Endothelial cell of umbilical vein (primary cell): ENCODE data around the gene TMEM145.

ENCODE experiments used
- FOS ChIP-seq: IDR thresholded peaks from 2 replicates; pipeline ENCODE4 v1.6.1; 2011; ENCODE audit warnings: mild to moderate bottlenecking, low read length, moderate library complexity, borderline replicate concordance; ENCODE audit not compliant: insufficient read depth
- POLR2A ChIP-seq: IDR thresholded peaks from 2 replicates; pipeline ENCODE4 v1.6.1; 2012; ENCODE audit warnings: low read depth, mild to moderate bottlenecking, control low read depth, low read length
- POLR2AphosphoS5 ChIP-seq: IDR thresholded peaks from 2 replicates; pipeline ENCODE4 v1.6.1; 2012; ENCODE audit warnings: low read depth, mild to moderate bottlenecking, control low read depth, low read length, moderate library complexity; ENCODE audit not compliant: insufficient read depth
- TF ChIP-seq, protein P1 (sequence below), 2 donors: IDR thresholded peaks; 1 replicate in 1 of 2; 2 replicates in 1 of 2; pipeline ENCODE4 v1.5.1; 2011; ENCODE audit warnings: low read length in 2 of 2, mild to moderate bottlenecking in 2 of 2, moderate library complexity in 2 of 2, control low read depth in 1 of 2, inconsistent platforms in 1 of 2, low read depth in 1 of 2; ENCODE audit not compliant: insufficient read depth in 1 of 2; ENCODE audit errors: extremely low read depth in 1 of 2
- TF ChIP-seq, protein P2 (sequence below): IDR thresholded peaks from 2 replicates; pipeline ENCODE4 v1.6.1; 2011; ENCODE audit not compliant: insufficient read depth, insufficient read length

DNA sequence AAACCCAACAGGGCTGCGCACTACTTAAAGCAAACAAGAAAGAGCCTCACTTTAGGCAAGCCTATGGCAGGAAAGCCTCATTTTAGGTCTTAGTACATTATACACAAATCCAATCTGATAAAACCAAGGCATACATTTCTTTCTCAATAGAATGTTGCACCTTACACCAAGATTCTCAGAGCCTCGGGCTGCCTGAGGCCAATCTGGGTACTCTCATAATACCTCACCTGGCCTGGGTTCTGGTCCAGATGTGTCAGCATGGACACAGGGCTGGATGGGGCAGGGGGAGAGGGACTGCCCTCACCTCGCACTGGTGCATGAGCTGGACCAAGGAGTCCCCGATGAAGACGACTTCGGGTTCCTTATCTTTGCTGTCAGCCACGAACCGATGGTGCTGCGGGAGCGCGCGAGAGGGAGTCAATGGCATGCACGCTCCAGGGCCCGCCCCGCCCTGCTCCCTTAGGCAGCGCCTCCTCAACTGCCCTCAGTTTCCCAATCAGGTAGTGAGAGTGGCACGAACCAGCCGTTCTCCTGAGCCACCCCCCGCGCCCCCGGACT, 11.4 kb upstream of the TMEM145 start, which contains the start of gene PRR19:
- TF ChIP-seq POLR2A (no peak), POLR2AphosphoS5 (no peak), FOS (no peak)
- TF ChIP-seq, protein P1, sequence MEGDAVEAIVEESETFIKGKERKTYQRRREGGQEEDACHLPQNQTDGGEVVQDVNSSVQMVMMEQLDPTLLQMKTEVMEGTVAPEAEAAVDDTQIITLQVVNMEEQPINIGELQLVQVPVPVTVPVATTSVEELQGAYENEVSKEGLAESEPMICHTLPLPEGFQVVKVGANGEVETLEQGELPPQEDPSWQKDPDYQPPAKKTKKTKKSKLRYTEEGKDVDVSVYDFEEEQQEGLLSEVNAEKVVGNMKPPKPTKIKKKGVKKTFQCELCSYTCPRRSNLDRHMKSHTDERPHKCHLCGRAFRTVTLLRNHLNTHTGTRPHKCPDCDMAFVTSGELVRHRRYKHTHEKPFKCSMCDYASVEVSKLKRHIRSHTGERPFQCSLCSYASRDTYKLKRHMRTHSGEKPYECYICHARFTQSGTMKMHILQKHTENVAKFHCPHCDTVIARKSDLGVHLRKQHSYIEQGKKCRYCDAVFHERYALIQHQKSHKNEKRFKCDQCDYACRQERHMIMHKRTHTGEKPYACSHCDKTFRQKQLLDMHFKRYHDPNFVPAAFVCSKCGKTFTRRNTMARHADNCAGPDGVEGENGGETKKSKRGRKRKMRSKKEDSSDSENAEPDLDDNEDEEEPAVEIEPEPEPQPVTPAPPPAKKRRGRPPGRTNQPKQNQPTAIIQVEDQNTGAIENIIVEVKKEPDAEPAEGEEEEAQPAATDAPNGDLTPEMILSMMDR (IDR thresholded peaks at IDR 0.05; ENCODE audit: extremely low read depth in 1 of 2, insufficient read depth in 1 of 2, low read depth in 1 of 2, low read length in 2 of 2), result no peak
- TF ChIP-seq, protein P2, sequence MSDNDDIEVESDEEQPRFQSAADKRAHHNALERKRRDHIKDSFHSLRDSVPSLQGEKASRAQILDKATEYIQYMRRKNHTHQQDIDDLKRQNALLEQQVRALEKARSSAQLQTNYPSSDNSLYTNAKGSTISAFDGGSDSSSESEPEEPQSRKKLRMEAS, result no peak
